ENCODE results near the gene GABARAP. TPM values are rescaled to one million over a fixed set of nuclear protein-coding genes. Genes with fewer than 3 reads are reported as not detected.

Gene GABARAP
- total and polyA plus RNA-seq, 2 of the 13 experiments (the other 11 are each of a cell fraction or from before 2014, with no cell fraction given), result 161 to 310 TPM

DNA sequence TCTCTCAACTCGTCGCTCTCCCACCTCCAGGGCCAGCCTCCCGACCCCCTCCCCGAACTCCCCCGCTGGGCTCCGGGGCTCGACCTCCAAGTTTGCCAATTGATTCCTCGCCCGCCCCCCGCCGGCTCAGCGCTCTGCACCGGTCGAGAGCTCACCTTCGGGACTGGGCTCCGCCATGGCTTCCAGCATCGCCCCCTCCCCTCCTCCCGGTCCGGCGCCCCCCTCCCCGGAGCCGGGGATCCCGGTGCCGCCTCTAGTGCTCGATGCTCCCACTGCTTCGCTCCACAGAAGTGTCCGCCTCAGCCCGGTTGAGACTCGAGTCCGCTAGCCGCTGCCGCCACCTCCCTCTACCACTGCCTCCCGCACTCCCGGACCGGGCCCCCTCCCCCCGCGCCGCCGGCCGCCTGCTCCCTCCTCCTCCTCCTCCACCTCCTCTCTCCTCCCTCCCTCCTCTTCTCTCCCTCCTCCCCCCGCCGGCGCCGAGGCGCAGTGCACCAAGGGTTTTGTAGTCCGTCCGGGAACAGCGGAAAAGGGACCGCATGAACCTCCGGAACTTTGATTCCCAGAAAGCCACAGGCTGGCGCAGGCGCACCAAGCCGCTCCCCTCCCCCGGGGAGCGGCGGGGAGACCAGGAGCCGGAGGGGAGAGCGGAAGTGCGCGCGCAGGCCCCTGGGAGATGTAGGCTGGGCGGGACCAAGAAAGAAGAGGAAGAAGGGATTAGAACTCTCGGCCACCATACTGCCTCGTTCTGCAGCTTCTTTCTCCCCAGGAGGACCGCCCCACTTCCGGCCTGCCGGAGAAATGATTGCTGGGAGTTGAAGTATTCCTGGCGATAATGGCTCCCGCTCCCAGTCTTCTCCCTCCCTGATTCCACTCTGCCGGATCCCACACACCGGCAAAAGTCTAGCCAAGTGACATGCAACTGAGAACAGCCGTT, 2.9 kb downstream of the GABARAP start, which contains the start of gene PHF23 (continued):
- TF ChIP-seq, protein P1, sequence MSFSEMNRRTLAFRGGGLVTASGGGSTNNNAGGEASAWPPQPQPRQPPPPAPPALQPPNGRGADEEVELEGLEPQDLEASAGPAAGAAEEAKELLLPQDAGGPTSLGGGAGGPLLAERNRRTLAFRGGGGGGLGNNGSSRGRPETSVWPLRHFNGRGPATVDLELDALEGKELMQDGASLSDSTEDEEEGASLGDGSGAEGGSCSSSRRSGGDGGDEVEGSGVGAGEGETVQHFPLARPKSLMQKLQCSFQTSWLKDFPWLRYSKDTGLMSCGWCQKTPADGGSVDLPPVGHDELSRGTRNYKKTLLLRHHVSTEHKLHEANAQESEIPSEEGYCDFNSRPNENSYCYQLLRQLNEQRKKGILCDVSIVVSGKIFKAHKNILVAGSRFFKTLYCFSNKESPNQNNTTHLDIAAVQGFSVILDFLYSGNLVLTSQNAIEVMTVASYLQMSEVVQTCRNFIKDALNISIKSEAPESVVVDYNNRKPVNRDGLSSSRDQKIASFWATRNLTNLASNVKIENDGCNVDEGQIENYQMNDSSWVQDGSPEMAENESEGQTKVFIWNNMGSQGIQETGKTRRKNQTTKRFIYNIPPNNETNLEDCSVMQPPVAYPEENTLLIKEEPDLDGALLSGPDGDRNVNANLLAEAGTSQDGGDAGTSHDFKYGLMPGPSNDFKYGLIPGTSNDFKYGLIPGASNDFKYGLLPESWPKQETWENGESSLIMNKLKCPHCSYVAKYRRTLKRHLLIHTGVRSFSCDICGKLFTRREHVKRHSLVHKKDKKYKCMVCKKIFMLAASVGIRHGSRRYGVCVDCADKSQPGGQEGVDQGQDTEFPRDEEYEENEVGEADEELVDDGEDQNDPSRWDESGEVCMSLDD (CRISPR knock-in tag; IDR thresholded peaks at IDR 0.05; ENCODE audit: borderline replicate concordance), result no peak
- TF ChIP-seq HNF4A (CRISPR knock-in tag; IDR thresholded peaks at IDR 0.05), result no peak
- TF ChIP-seq, protein P2, sequence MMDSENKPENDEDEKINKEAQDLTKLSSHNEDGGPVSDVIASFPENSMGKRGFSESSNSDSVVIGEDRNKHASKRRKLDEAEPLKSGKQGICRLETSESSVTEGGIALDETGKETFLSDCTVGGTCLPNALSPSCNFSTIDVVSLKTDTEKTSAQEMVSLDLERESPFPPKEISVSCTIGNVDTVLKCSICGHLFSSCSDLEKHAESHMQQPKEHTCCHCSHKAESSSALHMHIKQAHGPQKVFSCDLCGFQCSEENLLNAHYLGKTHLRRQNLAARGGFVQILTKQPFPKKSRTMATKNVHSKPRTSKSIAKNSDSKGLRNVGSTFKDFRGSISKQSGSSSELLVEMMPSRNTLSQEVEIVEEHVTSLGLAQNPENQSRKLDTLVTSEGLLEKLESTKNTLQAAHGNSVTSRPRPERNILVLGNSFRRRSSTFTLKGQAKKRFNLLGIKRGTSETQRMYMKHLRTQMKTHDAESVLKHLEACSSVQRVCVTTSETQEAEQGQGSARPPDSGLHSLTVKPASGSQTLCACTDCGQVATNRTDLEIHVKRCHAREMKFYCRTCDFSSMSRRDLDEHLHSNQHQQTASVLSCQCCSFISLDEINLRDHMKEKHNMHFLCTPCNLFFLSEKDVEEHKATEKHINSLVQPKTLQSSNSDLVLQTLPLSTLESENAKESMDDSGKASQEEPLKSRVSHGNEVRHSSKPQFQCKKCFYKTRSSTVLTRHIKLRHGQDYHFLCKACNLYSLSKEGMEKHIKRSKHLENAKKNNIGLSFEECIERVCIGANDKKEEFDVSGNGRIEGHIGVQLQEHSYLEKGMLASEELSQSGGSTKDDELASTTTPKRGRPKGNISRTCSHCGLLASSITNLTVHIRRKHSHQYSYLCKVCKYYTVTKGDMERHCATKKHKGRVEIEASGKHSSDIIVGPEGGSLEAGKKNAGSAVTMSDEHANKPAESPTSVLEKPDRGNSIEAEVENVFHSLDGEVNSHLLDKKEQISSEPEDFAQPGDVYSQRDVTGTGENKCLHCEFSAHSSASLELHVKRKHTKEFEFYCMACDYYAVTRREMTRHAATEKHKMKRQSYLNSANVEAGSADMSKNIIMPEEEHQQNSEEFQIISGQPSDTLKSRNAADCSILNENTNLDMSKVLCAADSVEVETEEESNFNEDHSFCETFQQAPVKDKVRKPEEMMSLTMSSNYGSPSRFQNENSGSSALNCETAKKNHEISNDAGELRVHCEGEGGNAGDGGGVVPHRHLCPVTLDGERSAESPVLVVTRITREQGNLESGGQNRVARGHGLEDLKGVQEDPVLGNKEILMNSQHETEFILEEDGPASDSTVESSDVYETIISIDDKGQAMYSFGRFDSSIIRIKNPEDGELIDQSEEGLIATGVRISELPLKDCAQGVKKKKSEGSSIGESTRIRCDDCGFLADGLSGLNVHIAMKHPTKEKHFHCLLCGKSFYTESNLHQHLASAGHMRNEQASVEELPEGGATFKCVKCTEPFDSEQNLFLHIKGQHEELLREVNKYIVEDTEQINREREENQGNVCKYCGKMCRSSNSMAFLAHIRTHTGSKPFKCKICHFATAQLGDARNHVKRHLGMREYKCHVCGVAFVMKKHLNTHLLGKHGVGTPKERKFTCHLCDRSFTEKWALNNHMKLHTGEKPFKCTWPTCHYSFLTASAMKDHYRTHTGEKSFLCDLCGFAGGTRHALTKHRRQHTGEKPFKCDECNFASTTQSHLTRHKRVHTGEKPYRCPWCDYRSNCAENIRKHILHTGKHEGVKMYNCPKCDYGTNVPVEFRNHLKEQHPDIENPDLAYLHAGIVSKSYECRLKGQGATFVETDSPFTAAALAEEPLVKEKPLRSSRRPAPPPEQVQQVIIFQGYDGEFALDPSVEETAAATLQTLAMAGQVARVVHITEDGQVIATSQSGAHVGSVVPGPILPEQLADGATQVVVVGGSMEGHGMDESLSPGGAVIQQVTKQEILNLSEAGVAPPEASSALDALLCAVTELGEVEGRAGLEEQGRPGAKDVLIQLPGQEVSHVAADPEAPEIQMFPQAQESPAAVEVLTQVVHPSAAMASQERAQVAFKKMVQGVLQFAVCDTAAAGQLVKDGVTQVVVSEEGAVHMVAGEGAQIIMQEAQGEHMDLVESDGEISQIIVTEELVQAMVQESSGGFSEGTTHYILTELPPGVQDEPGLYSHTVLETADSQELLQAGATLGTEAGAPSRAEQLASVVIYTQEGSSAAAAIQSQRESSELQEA (CRISPR knock-in tag; IDR thresholded peaks at IDR 0.05; ENCODE audit: not compliant biosample characterization), result no peak
- TF ChIP-seq CREB1 (IDR thresholded peaks at IDR 0.05), result peak; percentile 28; the same call in 1 of the 2 replicates
- TF ChIP-seq CREB1 (CRISPR knock-in tag; IDR thresholded peaks at IDR 0.05), result peak; percentile 92
- TF ChIP-seq, protein P3, sequence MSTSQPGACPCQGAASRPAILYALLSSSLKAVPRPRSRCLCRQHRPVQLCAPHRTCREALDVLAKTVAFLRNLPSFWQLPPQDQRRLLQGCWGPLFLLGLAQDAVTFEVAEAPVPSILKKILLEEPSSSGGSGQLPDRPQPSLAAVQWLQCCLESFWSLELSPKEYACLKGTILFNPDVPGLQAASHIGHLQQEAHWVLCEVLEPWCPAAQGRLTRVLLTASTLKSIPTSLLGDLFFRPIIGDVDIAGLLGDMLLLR (CRISPR knock-in tag; IDR thresholded peaks at IDR 0.05), result no peak
- TF ChIP-seq ZNF703 (CRISPR knock-in tag; IDR thresholded peaks at IDR 0.05; ENCODE audit: borderline replicate concordance), result no peak
- peak; percentile 24; the same call in 1 of the 2 replicates for TF ChIP-seq YEATS4 (CRISPR knock-in tag; IDR thresholded peaks at IDR 0.05; ENCODE audit: borderline replicate concordance)
- no peak for TF ChIP-seq ETV6 (CRISPR knock-in tag; conservative IDR thresholded peaks at IDR 0.05)
- no peak for TF ChIP-seq NR1H2 (CRISPR knock-in tag; IDR thresholded peaks at IDR 0.05; ENCODE audit: borderline replicate concordance, low read depth)
- TF ChIP-seq PHF5A (CRISPR knock-in tag; IDR thresholded peaks at IDR 0.05; ENCODE audit: low read depth, unreplicated experiment), result peak; percentile 77
- TF ChIP-seq ZNF709 (CRISPR knock-in tag; IDR thresholded peaks at IDR 0.05), result no peak
- no peak for TF ChIP-seq ZNF468 (CRISPR knock-in tag; IDR thresholded peaks at IDR 0.05)
- TF ChIP-seq GATAD1 (CRISPR knock-in tag; IDR thresholded peaks at IDR 0.05), result peak; percentile 80
- peak; percentile 61 for TF ChIP-seq SALL1 (CRISPR knock-in tag; IDR thresholded peaks at IDR 0.05)
- no peak for TF ChIP-seq SNRNP70 (IDR thresholded peaks at IDR 0.05; ENCODE audit: low read depth, low read length)
- peak; percentile 88 for TF ChIP-seq NR2C2 (CRISPR knock-in tag; IDR thresholded peaks at IDR 0.05; ENCODE audit: borderline replicate concordance)
- no peak for TF ChIP-seq ZSCAN22 (CRISPR knock-in tag; IDR thresholded peaks at IDR 0.05)
